ENCODE data around the gene CNTLN. TPM values are rescaled to one million over a fixed set of nuclear protein-coding genes. Genes with fewer than 3 reads are reported as not detected.

Gene CNTLN
- total RNA-seq, 1 experiment from 2014 or later: 5.1 TPM

DNA sequence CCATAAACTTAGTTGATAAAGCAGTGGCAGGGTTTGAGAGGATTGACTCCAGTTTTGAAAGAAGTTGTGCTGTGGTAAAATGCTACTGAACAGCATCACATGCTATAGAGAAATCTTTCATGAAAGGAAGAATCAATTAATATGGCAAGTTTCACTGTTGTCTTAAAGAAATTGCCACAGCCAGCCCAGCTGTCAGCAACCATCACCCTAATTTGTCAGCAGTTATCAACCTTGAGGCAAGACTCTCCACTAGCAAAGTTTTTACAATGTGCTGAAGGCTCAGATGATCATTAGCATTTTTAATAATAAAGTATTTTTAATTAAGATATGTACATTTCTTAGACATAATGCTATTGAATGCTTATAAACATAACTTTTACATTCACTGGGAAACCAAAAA is 343.0 kb downstream of the CNTLN start:
- H3K9me3 ChIP-seq (ENCODE audit: control insufficient read depth in 1 of 2, insufficient read depth in 1 of 2, low read depth in 1 of 2, low read length in 2 of 2): no peaks in the 10 kb centered on the region; a peak in 1 of 4 replicates
- H3K27ac ChIP-seq (ENCODE audit: low read depth, low read length): no peak overlapping the region
- no peak for TF ChIP-seq RAD21 (IDR thresholded peaks at IDR 0.05; ENCODE audit: low read depth)
- no peak for TF ChIP-seq POLR2A (IDR thresholded peaks at IDR 0.05; ENCODE audit: borderline replicate concordance, extremely low read depth, insufficient read depth, insufficient read length)
- TF ChIP-seq, protein P1, sequence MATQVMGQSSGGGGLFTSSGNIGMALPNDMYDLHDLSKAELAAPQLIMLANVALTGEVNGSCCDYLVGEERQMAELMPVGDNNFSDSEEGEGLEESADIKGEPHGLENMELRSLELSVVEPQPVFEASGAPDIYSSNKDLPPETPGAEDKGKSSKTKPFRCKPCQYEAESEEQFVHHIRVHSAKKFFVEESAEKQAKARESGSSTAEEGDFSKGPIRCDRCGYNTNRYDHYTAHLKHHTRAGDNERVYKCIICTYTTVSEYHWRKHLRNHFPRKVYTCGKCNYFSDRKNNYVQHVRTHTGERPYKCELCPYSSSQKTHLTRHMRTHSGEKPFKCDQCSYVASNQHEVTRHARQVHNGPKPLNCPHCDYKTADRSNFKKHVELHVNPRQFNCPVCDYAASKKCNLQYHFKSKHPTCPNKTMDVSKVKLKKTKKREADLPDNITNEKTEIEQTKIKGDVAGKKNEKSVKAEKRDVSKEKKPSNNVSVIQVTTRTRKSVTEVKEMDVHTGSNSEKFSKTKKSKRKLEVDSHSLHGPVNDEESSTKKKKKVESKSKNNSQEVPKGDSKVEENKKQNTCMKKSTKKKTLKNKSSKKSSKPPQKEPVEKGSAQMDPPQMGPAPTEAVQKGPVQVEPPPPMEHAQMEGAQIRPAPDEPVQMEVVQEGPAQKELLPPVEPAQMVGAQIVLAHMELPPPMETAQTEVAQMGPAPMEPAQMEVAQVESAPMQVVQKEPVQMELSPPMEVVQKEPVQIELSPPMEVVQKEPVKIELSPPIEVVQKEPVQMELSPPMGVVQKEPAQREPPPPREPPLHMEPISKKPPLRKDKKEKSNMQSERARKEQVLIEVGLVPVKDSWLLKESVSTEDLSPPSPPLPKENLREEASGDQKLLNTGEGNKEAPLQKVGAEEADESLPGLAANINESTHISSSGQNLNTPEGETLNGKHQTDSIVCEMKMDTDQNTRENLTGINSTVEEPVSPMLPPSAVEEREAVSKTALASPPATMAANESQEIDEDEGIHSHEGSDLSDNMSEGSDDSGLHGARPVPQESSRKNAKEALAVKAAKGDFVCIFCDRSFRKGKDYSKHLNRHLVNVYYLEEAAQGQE (IDR thresholded peaks at IDR 0.05; ENCODE audit: low read depth): no peak
- TF ChIP-seq SP1 (IDR thresholded peaks at IDR 0.05; ENCODE audit: low read depth): no peak
- TF ChIP-seq YY1 (IDR thresholded peaks at IDR 0.05; ENCODE audit: extremely low read depth, insufficient replicate concordance, low read depth, low read length): no peak
- TF ChIP-seq JUND (IDR thresholded peaks at IDR 0.05): no peak
- no peak for TF ChIP-seq CBX3 (IDR thresholded peaks at IDR 0.05; ENCODE audit: low read depth)
- TF ChIP-seq ATF3 (IDR thresholded peaks at IDR 0.05): no peak
- no peak for TF ChIP-seq CEBPB (IDR thresholded peaks at IDR 0.05; ENCODE audit: low read depth)
- no peak for TF ChIP-seq ZNF274 (IDR thresholded peaks at IDR 0.05; ENCODE audit: low read depth, low read length)
- no peak for TF ChIP-seq FOSL1 (IDR thresholded peaks at IDR 0.05; ENCODE audit: low read depth)
- TF ChIP-seq ZBTB33 (IDR thresholded peaks at IDR 0.05; ENCODE audit: extremely low read depth, insufficient replicate concordance, low read length): no peak
- TF ChIP-seq, protein P2, sequence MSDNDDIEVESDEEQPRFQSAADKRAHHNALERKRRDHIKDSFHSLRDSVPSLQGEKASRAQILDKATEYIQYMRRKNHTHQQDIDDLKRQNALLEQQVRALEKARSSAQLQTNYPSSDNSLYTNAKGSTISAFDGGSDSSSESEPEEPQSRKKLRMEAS (IDR thresholded peaks at IDR 0.05): no peak
- H3K27me3 ChIP-seq (ENCODE audit: insufficient read depth, low read length): no peaks in the 10 kb centered on the region
- H3K4me1 ChIP-seq (ENCODE audit: control insufficient read depth in 1 of 2, insufficient read depth in 2 of 2, low read length in 2 of 2): no peaks in the 10 kb centered on the region
- ATAC-seq: no peak
- H3K79me2 ChIP-seq (ENCODE audit: insufficient read depth, low read length): no peaks in the 10 kb centered on the region
- POLR2A ChIA-PET: no interaction called here
- RAD21 ChIA-PET (ENCODE audit: low non-redundant PET in 1 of 2, low total read pairs in 2 of 2, uncharacterized antibody in 2 of 2, unreplicated experiment in 2 of 2): no interaction called here
- no peaks in the 10 kb centered on the region for H4K20me1 ChIP-seq (ENCODE audit: insufficient read depth)
- H3K4me2 ChIP-seq (ENCODE audit: low read length): no peak overlapping the region
- H3K36me3 ChIP-seq (ENCODE audit: control insufficient read depth in 1 of 2, insufficient read depth in 2 of 2, low read length in 2 of 2): no peaks in the 10 kb centered on the region
- no TSS peak for BruUV-seq (replicated peaks)
- H3K4me3 ChIP-seq (replicated peaks in 1 of 2; ENCODE audit: low read depth in 1 of 2, low read length in 2 of 2): no peak overlapping the region
- H3K9me2 ChIP-seq (ENCODE audit: insufficient read depth): no peaks in the 10 kb centered on the region
- H2AFZ ChIP-seq (ENCODE audit: low read depth, low read length, poor library complexity, severe bottlenecking): no peak overlapping the region
- CTCF ChIA-PET: no interaction called here
- no peak overlapping the region for H3K9ac ChIP-seq (ENCODE audit: low read length)
- no peak for DNase-seq (ENCODE audit: low read depth, low spot score)
- intact Hi-C loops (cut with micrococcal nuclease): no loop called here

All from HCT116 (cell line).